Heart right ventricle (tissue), 16 donors: Measurements from ENCODE around the gene MRPL23. TPM values are rescaled to one million over a fixed set of nuclear protein-coding genes. Genes with fewer than 3 reads are reported as not detected.

Experiments used
- ATAC-seq, 8 donors: fragments of 200-7000 bp; cut with Tn5 transposase; one replicate each; pipeline ENCODE4 v1.9.1; 2020; ENCODE audit warnings: mild to moderate bottlenecking in 8 of 8, moderate library complexity in 8 of 8, moderate number of reproducible peaks in 1 of 8
- DNase-seq, 2 donors: peaks; one replicate each; pipeline ENCODE4 v3.0.0-alpha.2; 2020
- H3K27ac ChIP-seq, 10 donors: fragments of 200-600 bp; sonication (generic) in 2 of 10; one replicate each; pipeline versions ENCODE4 v1.5.0 to v1.8.0; 2020 to 2022; ENCODE audit warnings: mild to moderate bottlenecking in 3 of 10
- H3K27me3 ChIP-seq, 7 donors: fragments of 200-600 bp; one replicate each; pipeline ENCODE4 v1.8.0; 2021 to 2022; ENCODE audit warnings: mild to moderate bottlenecking in 2 of 7
- H3K36me3 ChIP-seq, 9 donors: fragments of 200-600 bp; sonication (generic) in 1 of 9; one replicate each; pipeline versions ENCODE4 v1.5.0 to v1.8.0; 2020 to 2022; ENCODE audit warnings: mild to moderate bottlenecking in 2 of 9
- H3K4me1 ChIP-seq, 9 donors: fragments of 200-600 bp; sonication (generic) in 1 of 9; one replicate each; pipeline versions ENCODE4 v1.5.0 to v1.8.0; 2020 to 2022; ENCODE audit warnings: mild to moderate bottlenecking in 4 of 9
- H3K4me3 ChIP-seq, 10 donors: fragments of 200-600 bp; sonication (generic) in 2 of 10; one replicate each; pipeline versions ENCODE4 v1.5.0 to v1.8.0; 2020 to 2022; ENCODE audit warnings: mild to moderate bottlenecking in 7 of 10, moderate library complexity in 2 of 10
- H3K9me3 ChIP-seq, 11 donors: fragments of 200-600 bp in 10 of 11; sonication (generic) in 2 of 11; one replicate each; pipeline versions ENCODE4 v1.5.0 to v1.8.0; 2013 to 2022; ENCODE audit warnings: mild to moderate bottlenecking in 2 of 11, control low read depth in 1 of 11, moderate library complexity in 1 of 11
- CTCF ChIP-seq, 9 donors: fragments of 200-600 bp; sonication (generic) in 2 of 9; IDR thresholded peaks; one replicate each; pipeline versions ENCODE4 v1.5.0 to v1.8.0; 2021 to 2022; ENCODE audit warnings: antibody characterized with exemption in 9 of 9, mild to moderate bottlenecking in 5 of 9, moderate library complexity in 1 of 9
- WGBS, 2 donors: extraction: QIAGEN DNeasy Blood & Tissue Kit; methylation state at CpG; one replicate each; pipeline ENCODE4 v1.1.7; 2013; ENCODE audit warnings: inconsistent platforms in 1 of 2; 5-methylcytosine and 5-hydroxymethylcytosine counted together
- intact Hi-C, 10 donors: fragments of 100-400 bp; cut with DNase I; formaldehyde crosslinking; loops; one replicate each; pipeline versions ENCODE4 v1.11.1 to v1.14.2; 2022
- polyA plus RNA-seq, 2 donors: library from polyadenylated mRNA; stranded (reverse); fragments of 200-250 nt; gene quantifications; one replicate each; pipeline ENCODE4 v1.2.3, GENCODE V29; 2013
- total RNA-seq, 10 donors: library from RNA; stranded (reverse); fragmentation: NEBNext Ultra II Directional in 3 of 10; extraction: Animal tissue kit (Norgen Biotek cat#: 25700) in 3 of 10; gene quantifications; one replicate each; pipeline versions ENCODE4 v1.2.1 to v1.2.4, GENCODE V29; 2021 to 2023
- donor health status: Arrhythmogenic right ventricular cardiomyopathy.
- donor health status: ischemic (EF 13 %, LVEDD 7.1; RV severe dilation, severe dysfunction).
- donor health status: healthy with polysubstance abuse.
- donor health status: DM: no; HTN: yes; CAD: no.
- donor health status: DM: no; HTN: no; CAD: no.
- donor health status: ischemic (EF 25% LVEDD 6.9; RV normal size, moderate dysfunction).
- donor health status: ischemic (EF 25% LVEDD 5.7; RV mildly dilated, moderate dysfunction).
- donor health status: healthy.
- donor health status: DM: yes; HTN: yes; CAD: no.
- donor health status: Ischemic cardiomyopathy.
- donor health status: ischemic (EF 35%, LVEDD 5.7; RV mildly dilated, moderate dysfunction).
- donor health status: nonischemic (EF 11% LVEDD 7.7; RV severe dilation, severe dysfunction).
- donor health status: DM: yes; HTN: yes; CAD: no.
- donor health status: PGD.
- donor health status: ischemic (EF 29% LVEDD 5.4; RV normal size, mild dysfunction).
- donor health status: nonischemic (EF 23%, LVEDD 6.1; RV moderate dilation, normal function).

Gene MRPL23
- total and polyA plus RNA-seq, 12 donors: 45.9 to 356 (median 80.7) TPM

- Histone ChIP-seq H3K27me3 (no peaks in the 10 kb centered on the region), H3K9me3 (no peaks in the 10 kb centered on the region), H3K36me3 (no peaks in the 10 kb centered on the region), H3K4me3 (no peak overlapping the region), H3K27ac (no peak overlapping the region), H3K4me1 (no peaks in the 10 kb centered on the region)
- DNase-seq (no peak), ATAC-seq (peak; percentile 19 to 71 (median 51))
- no CpG with 5 or more reads among the region's 24 CpGs for WGBS, 2 donors
- TF ChIP-seq CTCF (IDR thresholded peaks at IDR 0.05): no peak
- intact Hi-C loops: no loop called here
These were observed 21.4 kb downstream of the MRPL23 start for GRCh38 chr11:1968454-1969002.

GRCh38 chr11:1969035-1969434, 21.9 kb downstream of the MRPL23 start:
- TF ChIP-seq CTCF (IDR thresholded peaks at IDR 0.05): no peak
- Histone ChIP-seq H3K9me3 (no peaks in the 10 kb centered on the region), H3K27me3 (no peaks in the 10 kb centered on the region), H3K4me3 (no peak overlapping the region), H3K4me1 (no peaks in the 10 kb centered on the region), H3K36me3 (no peaks in the 10 kb centered on the region), H3K27ac (no peak overlapping the region)
- DNase-seq (no peak), ATAC-seq (peak; percentile 63 to 78 (median 70))
- no CpG with 5 or more reads among the region's 21 CpGs for WGBS, 2 donors
- intact Hi-C loops: no loop called here

- ATAC-seq: no peak
- H3K9me3 ChIP-seq: no peaks in the 10 kb centered on the region
- no peak for DNase-seq
- TF ChIP-seq CTCF (IDR thresholded peaks at IDR 0.05): no peak
- no CpG with 5 or more reads among the region's 23 CpGs for WGBS, 2 donors
- no peaks in the 10 kb centered on the region for H3K4me1 ChIP-seq
- H3K36me3 ChIP-seq: no peaks in the 10 kb centered on the region
- H3K27me3 ChIP-seq: no peaks in the 10 kb centered on the region
- H3K4me3 ChIP-seq: no peak overlapping the region
- no peak overlapping the region for H3K27ac ChIP-seq
- intact Hi-C loops: no loop called here
These were observed 22.6 kb downstream of the MRPL23 start for GRCh38 chr11:1969776-1970175.

- DNase-seq (no peak), ATAC-seq (no peak)
- H3K27me3 ChIP-seq: no peaks in the 10 kb centered on the region
- no peak overlapping the region for H3K27ac ChIP-seq
- no peak for TF ChIP-seq CTCF (IDR thresholded peaks at IDR 0.05)
- no peak overlapping the region for H3K4me3 ChIP-seq
- H3K9me3 ChIP-seq: no peaks in the 10 kb centered on the region
- intact Hi-C loops: no loop called here
- H3K36me3 ChIP-seq: no peaks in the 10 kb centered on the region
- no peaks in the 10 kb centered on the region for H3K4me1 ChIP-seq
- 76 to 90% methylated on average over 10 of the region's 15 CpGs for WGBS, 2 donors
These were observed 23.8 kb downstream of the MRPL23 start for GRCh38 chr11:1970956-1971355.
